ENCODE measurements around the gene CEP41.

CEP41 gene

DNA sequence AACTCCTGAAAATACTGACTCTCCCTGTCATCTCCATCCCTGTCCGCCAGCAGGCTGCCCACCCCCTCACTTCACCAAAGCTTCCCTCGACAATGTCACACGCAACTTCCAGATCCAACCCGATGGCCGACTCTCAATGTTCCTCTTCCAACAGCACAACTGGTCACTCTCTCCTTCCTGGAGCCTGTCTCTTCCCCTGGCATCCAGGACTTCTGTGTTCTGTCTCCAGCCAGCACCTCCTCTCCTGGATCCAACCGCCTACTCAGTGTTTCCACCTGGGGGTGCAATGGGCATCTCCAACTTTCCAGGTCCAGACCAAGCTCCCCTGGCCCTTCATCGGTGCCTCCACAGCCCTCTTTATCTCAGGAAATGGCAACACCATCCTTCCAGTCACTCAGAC lies 87.6 kb downstream of the CEP41 start:
- H3K4me1 ChIP-seq = no peaks in the 10 kb centered on the region
- TF ChIP-seq, protein P1, sequence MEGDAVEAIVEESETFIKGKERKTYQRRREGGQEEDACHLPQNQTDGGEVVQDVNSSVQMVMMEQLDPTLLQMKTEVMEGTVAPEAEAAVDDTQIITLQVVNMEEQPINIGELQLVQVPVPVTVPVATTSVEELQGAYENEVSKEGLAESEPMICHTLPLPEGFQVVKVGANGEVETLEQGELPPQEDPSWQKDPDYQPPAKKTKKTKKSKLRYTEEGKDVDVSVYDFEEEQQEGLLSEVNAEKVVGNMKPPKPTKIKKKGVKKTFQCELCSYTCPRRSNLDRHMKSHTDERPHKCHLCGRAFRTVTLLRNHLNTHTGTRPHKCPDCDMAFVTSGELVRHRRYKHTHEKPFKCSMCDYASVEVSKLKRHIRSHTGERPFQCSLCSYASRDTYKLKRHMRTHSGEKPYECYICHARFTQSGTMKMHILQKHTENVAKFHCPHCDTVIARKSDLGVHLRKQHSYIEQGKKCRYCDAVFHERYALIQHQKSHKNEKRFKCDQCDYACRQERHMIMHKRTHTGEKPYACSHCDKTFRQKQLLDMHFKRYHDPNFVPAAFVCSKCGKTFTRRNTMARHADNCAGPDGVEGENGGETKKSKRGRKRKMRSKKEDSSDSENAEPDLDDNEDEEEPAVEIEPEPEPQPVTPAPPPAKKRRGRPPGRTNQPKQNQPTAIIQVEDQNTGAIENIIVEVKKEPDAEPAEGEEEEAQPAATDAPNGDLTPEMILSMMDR (IDR thresholded peaks at IDR 0.05) = no peak
- H3K27ac ChIP-seq = no peak overlapping the region
- H3K9ac ChIP-seq = no peak overlapping the region
- no peak overlapping the region for H3K4me3 ChIP-seq (ENCODE audit: low read depth, low read length)
- H3K9me3 ChIP-seq (ENCODE audit: control insufficient read depth, low read length) = no peaks in the 10 kb centered on the region
- no peaks in the 10 kb centered on the region for H3K27me3 ChIP-seq (ENCODE audit: control insufficient read depth, insufficient read depth, low read length)
- H2AFZ ChIP-seq = no peak overlapping the region
- H3K36me3 ChIP-seq (ENCODE audit: control insufficient read depth, insufficient read depth, low read length) = no peaks in the 10 kb centered on the region
- H3K79me2 ChIP-seq = no peaks in the 10 kb centered on the region
- no peak overlapping the region for H3K4me2 ChIP-seq (ENCODE audit: low read length)

GRCh38 chr7:130352194-130353074 lies 88.4 kb downstream of the CEP41 start:
- Histone ChIP-seq H3K9ac (no peak overlapping the region), H2AFZ (no peak overlapping the region), H3K79me2 (no peaks in the 10 kb centered on the region), H3K27ac (no peak overlapping the region), H3K4me2 (ENCODE audit: low read length) (no peak overlapping the region), H3K4me3 (ENCODE audit: low read depth, low read length) (no peak overlapping the region), H3K4me1 (no peaks in the 10 kb centered on the region), H3K9me3 (ENCODE audit: control insufficient read depth, low read length) (no peaks in the 10 kb centered on the region), H3K27me3 (ENCODE audit: control insufficient read depth, insufficient read depth, low read length) (no peaks in the 10 kb centered on the region), H3K36me3 (ENCODE audit: control insufficient read depth, insufficient read depth, low read length) (no peaks in the 10 kb centered on the region)
- TF ChIP-seq, protein P1 (IDR thresholded peaks at IDR 0.05) = no peak

DNA sequence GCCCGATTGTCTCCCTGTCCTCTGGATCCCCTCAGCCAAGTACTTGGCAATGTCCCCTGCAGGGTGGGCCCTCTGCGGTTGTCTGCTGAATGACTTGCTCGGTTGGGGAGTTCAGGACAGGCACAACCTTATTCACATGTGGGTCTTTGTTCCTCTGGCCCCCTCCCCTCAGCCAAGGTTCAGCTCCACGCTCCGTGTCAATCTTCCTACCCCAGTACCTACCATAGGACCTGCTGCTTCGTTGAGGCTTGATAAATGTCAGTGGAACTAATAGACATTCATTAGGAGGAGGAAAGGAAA lies 89.1 kb downstream of the CEP41 start:
- Histone ChIP-seq H3K4me2 (ENCODE audit: low read length) (no peak overlapping the region), H3K4me1 (no peaks in the 10 kb centered on the region), H3K9ac (no peak overlapping the region), H3K36me3 (ENCODE audit: control insufficient read depth, insufficient read depth, low read length) (no peaks in the 10 kb centered on the region), H3K27ac (no peak overlapping the region), H2AFZ (no peak overlapping the region), H3K4me3 (ENCODE audit: low read depth, low read length) (no peak overlapping the region), H3K9me3 (ENCODE audit: control insufficient read depth, low read length) (no peaks in the 10 kb centered on the region), H3K79me2 (no peaks in the 10 kb centered on the region), H3K27me3 (ENCODE audit: control insufficient read depth, insufficient read depth, low read length) (no peaks in the 10 kb centered on the region)
- TF ChIP-seq, protein P1 (IDR thresholded peaks at IDR 0.05) = no peak

GRCh38 chr7:130350945-130351790 lies 89.6 kb downstream of the CEP41 start:
- H3K4me2 ChIP-seq (ENCODE audit: low read length) = no peak overlapping the region
- H3K9ac ChIP-seq = no peak overlapping the region
- no peaks in the 10 kb centered on the region for H3K9me3 ChIP-seq (ENCODE audit: control insufficient read depth, low read length)
- H3K36me3 ChIP-seq (ENCODE audit: control insufficient read depth, insufficient read depth, low read length) = no peaks in the 10 kb centered on the region
- H3K27me3 ChIP-seq (ENCODE audit: control insufficient read depth, insufficient read depth, low read length) = no peaks in the 10 kb centered on the region
- H3K4me1 ChIP-seq = no peaks in the 10 kb centered on the region
- H3K4me3 ChIP-seq (ENCODE audit: low read depth, low read length) = no peak overlapping the region
- no peaks in the 10 kb centered on the region for H3K79me2 ChIP-seq
- peak overlapping the region; percentile 29 for H3K27ac ChIP-seq
- H2AFZ ChIP-seq = no peak overlapping the region
- TF ChIP-seq, protein P1 (IDR thresholded peaks at IDR 0.05) = no peak
